HS-5 (cell line): ENCODE results near the gene MRPL37.
"Not testable (repeated sequence)": the region's sequence is repeated elsewhere in the genome, so short reads cannot be mapped to it uniquely, and the experiment has no call there.

Experiments used
- DNase-seq: peaks from one replicate; pipeline ENCODE4 v3.0.0-alpha.2; 2012; ENCODE audit warnings: low read depth

Gene MRPL37

GRCh38 chr1:54172614-54173599 is 27.1 kb upstream of the MRPL37 start:
- DNase-seq, result no peak

GRCh38 chr1:54173681-54174080 is 26.3 kb upstream of the MRPL37 start:
- DNase-seq, result no peak

GRCh38 chr1:54174106-54174505 is 25.9 kb upstream of the MRPL37 start:
- no peak for DNase-seq

GRCh38 chr1:54176621-54177327 is 23.2 kb upstream of the MRPL37 start:
- DNase-seq, result no peak

- no peak for DNase-seq
Measured at GRCh38 chr1:54177726-54178125, 22.2 kb upstream of the MRPL37 start.

- no peak for DNase-seq
Measured at GRCh38 chr1:54178296-54179070, 21.5 kb upstream of the MRPL37 start.

- no peak for DNase-seq
Measured at GRCh38 chr1:54180701-54181360, 19.1 kb upstream of the MRPL37 start.

GRCh38 chr1:54186056-54186455 is 13.9 kb upstream of the MRPL37 start:
- DNase-seq, result no peak

- DNase-seq, result no peak
Measured at GRCh38 chr1:54188291-54188690, 11.7 kb upstream of the MRPL37 start.

GRCh38 chr1:54190526-54190925 is 9.4 kb upstream of the MRPL37 start:
- DNase-seq, result no peak

- no peak for DNase-seq
Measured at GRCh38 chr1:54191525-54191924, 8.4 kb upstream of the MRPL37 start.

- no peak for DNase-seq
Measured at GRCh38 chr1:54193453-54193852, 6.5 kb upstream of the MRPL37 start.

- DNase-seq, result no peak
Measured at GRCh38 chr1:54199151-54199764, 709 bp upstream of the MRPL37 start.

GRCh38 chr1:54200519-54200997 is 591 bp downstream of the MRPL37 start:
- no peak for DNase-seq

GRCh38 chr1:54204199-54204598 is 4.2 kb downstream of the MRPL37 start:
- DNase-seq, result no peak

GRCh38 chr1:54207287-54207686 is 7.3 kb downstream of the MRPL37 start:
- DNase-seq, result no peak

- DNase-seq, result not testable (repeated sequence)
Measured at GRCh38 chr1:54207896-54208295, 7.9 kb downstream of the MRPL37 start.

GRCh38 chr1:54212872-54213271 is 12.9 kb downstream of the MRPL37 start:
- no peak for DNase-seq

- DNase-seq, result no peak
Measured at GRCh38 chr1:54215523-54215922, 15.6 kb downstream of the MRPL37 start.

GRCh38 chr1:54218883-54219687 is 19.1 kb downstream of the MRPL37 start:
- DNase-seq, result no peak

GRCh38 chr1:54219688-54220003 is 19.7 kb downstream of the MRPL37 start:
- DNase-seq, result no peak
